ENCODE results near the gene NRP2.

- TF ChIP-seq CTCF (IDR thresholded peaks at IDR 0.05) (no peak), EZH2 (IDR thresholded peaks at IDR 0.05) (no peak), EZH2phosphoT487 (IDR thresholded peaks at IDR 0.05) (no peak)
Measured at GRCh38 chr2:205822579-205822978, 140.3 kb downstream of the NRP2 start.
